Stimulated activated memory B cell treated with anti-CD40 and anti-IgM and Interleukin-4, amounts not matched to agents 10 μg/mL and 1 μg/mL and 100 μg/mL, for 72 hours (primary cell): ENCODE results near the gene ESAM.

Source experiments
- ATAC-seq: fragments of 150-1000 bp; cut with Tn5 transposase; 2 replicates; pipeline ENCODE4 v1.10.0; 2021
- H3K27ac Mint-ChIP-seq: one replicate; pipeline ENCODE4 v1.8.0; 2022; ENCODE audit warnings: mild to moderate bottlenecking, mixed read lengths
- H3K27me3 Mint-ChIP-seq: one replicate; pipeline ENCODE4 v1.8.0; 2022; ENCODE audit warnings: mixed read lengths
- H3K36me3 Mint-ChIP-seq: one replicate; pipeline ENCODE4 v1.8.0; 2022; ENCODE audit warnings: mixed read lengths
- H3K4me1 Mint-ChIP-seq: one replicate; pipeline ENCODE4 v1.8.0; 2022; ENCODE audit warnings: mixed read lengths
- H3K4me3 Mint-ChIP-seq: one replicate; pipeline ENCODE4 v1.8.0; 2022; ENCODE audit warnings: mild to moderate bottlenecking, moderate library complexity, mixed read lengths
- H3K9me3 Mint-ChIP-seq: one replicate; pipeline ENCODE4 v1.8.0; 2022; ENCODE audit warnings: mixed read lengths

Gene ESAM

GRCh38 chr11:124749912-124750311, 12.2 kb downstream of the ESAM start:
- H3K4me3 Mint-ChIP-seq: no peak overlapping the region
- no peaks in the 10 kb centered on the region for H3K36me3 Mint-ChIP-seq
- peaks cover 34% of the 10 kb centered on the region for H3K4me1 Mint-ChIP-seq
- H3K27ac Mint-ChIP-seq: no peak overlapping the region
- H3K9me3 Mint-ChIP-seq: no peaks in the 10 kb centered on the region
- no peaks in the 10 kb centered on the region for H3K27me3 Mint-ChIP-seq
- no peak for ATAC-seq

- Mint-ChIP-seq H3K27me3 (no peaks in the 10 kb centered on the region), H3K4me1 (peaks cover 34% of the 10 kb centered on the region), H3K4me3 (no peak overlapping the region), H3K27ac (no peak overlapping the region), H3K9me3 (no peaks in the 10 kb centered on the region), H3K36me3 (no peaks in the 10 kb centered on the region)
- ATAC-seq: no peak
Measured at GRCh38 chr11:124748481-124749343, 13.4 kb downstream of the ESAM start.

GRCh38 chr11:124748100-124748418, 14.0 kb downstream of the ESAM start:
- H3K4me3 Mint-ChIP-seq: no peak overlapping the region
- H3K27me3 Mint-ChIP-seq: no peaks in the 10 kb centered on the region
- no peaks in the 10 kb centered on the region for H3K36me3 Mint-ChIP-seq
- no peaks in the 10 kb centered on the region for H3K9me3 Mint-ChIP-seq
- peaks cover 34% of the 10 kb centered on the region for H3K4me1 Mint-ChIP-seq
- no peak overlapping the region for H3K27ac Mint-ChIP-seq
- ATAC-seq: no peak

GRCh38 chr11:124747406-124748099, 14.5 kb downstream of the ESAM start:
- Mint-ChIP-seq H3K27me3 (no peaks in the 10 kb centered on the region), H3K27ac (no peak overlapping the region), H3K4me3 (peak overlapping the region; percentile 93), H3K36me3 (no peaks in the 10 kb centered on the region), H3K9me3 (no peaks in the 10 kb centered on the region), H3K4me1 (peaks cover 34% of the 10 kb centered on the region)
- ATAC-seq: no peak

- H3K4me1 Mint-ChIP-seq: peaks cover 34% of the 10 kb centered on the region
- H3K4me3 Mint-ChIP-seq: peak overlapping the region; percentile 93
- peak overlapping the region; percentile 91 for H3K27ac Mint-ChIP-seq
- no peaks in the 10 kb centered on the region for H3K9me3 Mint-ChIP-seq
- H3K36me3 Mint-ChIP-seq: no peaks in the 10 kb centered on the region
- ATAC-seq: peak; percentile 92
- H3K27me3 Mint-ChIP-seq: peaks cover 5% of the 10 kb centered on the region
Measured at GRCh38 chr11:124746621-124747243, 15.4 kb downstream of the ESAM start.

GRCh38 chr11:124745835-124746620, 16.1 kb downstream of the ESAM start:
- ATAC-seq: peak; percentile 63
- H3K4me1 Mint-ChIP-seq: peaks cover 41% of the 10 kb centered on the region

GRCh38 chr11:124745270-124745834, 16.7 kb downstream of the ESAM start:
- H3K27me3 Mint-ChIP-seq: peaks cover 13% of the 10 kb centered on the region
- H3K36me3 Mint-ChIP-seq: no peaks in the 10 kb centered on the region
- H3K27ac Mint-ChIP-seq: no peak overlapping the region
- no peak for ATAC-seq
- peak overlapping the region; percentile 93 for H3K4me3 Mint-ChIP-seq
- H3K4me1 Mint-ChIP-seq: peaks cover 45% of the 10 kb centered on the region
- H3K9me3 Mint-ChIP-seq: no peaks in the 10 kb centered on the region

More at GRCh38 chr11:124745835-124746620, 16.1 kb downstream of the ESAM start:
- no peaks in the 10 kb centered on the region for H3K36me3 Mint-ChIP-seq
- peak overlapping the region; percentile 93 for H3K4me3 Mint-ChIP-seq
- no peaks in the 10 kb centered on the region for H3K9me3 Mint-ChIP-seq
- H3K27me3 Mint-ChIP-seq: peaks cover 12% of the 10 kb centered on the region
- peak overlapping the region; percentile 91 for H3K27ac Mint-ChIP-seq

- Mint-ChIP-seq H3K27ac (no peak overlapping the region), H3K9me3 (no peaks in the 10 kb centered on the region), H3K36me3 (no peaks in the 10 kb centered on the region), H3K27me3 (peaks cover 13% of the 10 kb centered on the region), H3K4me1 (peaks cover 36% of the 10 kb centered on the region), H3K4me3 (no peak overlapping the region)
- ATAC-seq: no peak
Measured at GRCh38 chr11:124743050-124743449, 19.0 kb downstream of the ESAM start.

- H3K4me1 Mint-ChIP-seq: peaks cover 34% of the 10 kb centered on the region
- H3K27ac Mint-ChIP-seq: no peak overlapping the region
- H3K4me3 Mint-ChIP-seq: no peak overlapping the region
- no peaks in the 10 kb centered on the region for H3K9me3 Mint-ChIP-seq
- peaks cover 13% of the 10 kb centered on the region for H3K27me3 Mint-ChIP-seq
- H3K36me3 Mint-ChIP-seq: no peaks in the 10 kb centered on the region
- ATAC-seq: no peak
Measured at GRCh38 chr11:124742555-124742954, 19.5 kb downstream of the ESAM start.

GRCh38 chr11:124740277-124740882, 21.7 kb downstream of the ESAM start:
- Mint-ChIP-seq H3K27ac (peak overlapping the region; percentile 23), H3K9me3 (no peaks in the 10 kb centered on the region), H3K4me3 (peak overlapping the region; percentile 81), H3K36me3 (no peaks in the 10 kb centered on the region), H3K4me1 (peaks cover 27% of the 10 kb centered on the region), H3K27me3 (peaks cover 13% of the 10 kb centered on the region)
- peak; percentile 57 for ATAC-seq

GRCh38 chr11:124739479-124740276, 22.4 kb downstream of the ESAM start, which contains the start of gene NRGN:
TSS of gene NRGN (plus strand) at chr11:124739942. CDS start at chr11:124740085, 143 bp downstream.
- no peaks in the 10 kb centered on the region for H3K36me3 Mint-ChIP-seq
- peaks cover 27% of the 10 kb centered on the region for H3K4me1 Mint-ChIP-seq
- H3K9me3 Mint-ChIP-seq: no peaks in the 10 kb centered on the region
- peak within 1 kb of the TSS; percentile 23 for H3K27ac Mint-ChIP-seq
- H3K27me3 Mint-ChIP-seq: peaks cover 13% of the 10 kb centered on the region
- H3K4me3 Mint-ChIP-seq: peak within 1 kb of the TSS; percentile 81
- peak; percentile 94 for ATAC-seq

- Mint-ChIP-seq H3K9me3 (no peaks in the 10 kb centered on the region), H3K4me3 (peak overlapping the region; percentile 81), H3K4me1 (peaks cover 27% of the 10 kb centered on the region), H3K27ac (peak overlapping the region; percentile 23), H3K27me3 (peaks cover 13% of the 10 kb centered on the region), H3K36me3 (no peaks in the 10 kb centered on the region)
- ATAC-seq: no peak
Measured at GRCh38 chr11:124738713-124739478, 23.2 kb downstream of the ESAM start.

GRCh38 chr11:124737638-124738305, 24.3 kb downstream of the ESAM start:
- no peak for ATAC-seq
- H3K27me3 Mint-ChIP-seq: peaks cover 13% of the 10 kb centered on the region
- no peaks in the 10 kb centered on the region for H3K9me3 Mint-ChIP-seq
- H3K4me3 Mint-ChIP-seq: no peak overlapping the region
- peaks cover 27% of the 10 kb centered on the region for H3K4me1 Mint-ChIP-seq
- no peak overlapping the region for H3K27ac Mint-ChIP-seq
- H3K36me3 Mint-ChIP-seq: no peaks in the 10 kb centered on the region
